ENCODE results near the gene STK11. TPM values are rescaled to one million over a fixed set of nuclear protein-coding genes. Genes with fewer than 3 reads are reported as not detected.

Gene STK11
- total RNA-seq, 3 donors from 2014 or later = 32.8 to 55.0 (median 52.1) TPM

DNA sequence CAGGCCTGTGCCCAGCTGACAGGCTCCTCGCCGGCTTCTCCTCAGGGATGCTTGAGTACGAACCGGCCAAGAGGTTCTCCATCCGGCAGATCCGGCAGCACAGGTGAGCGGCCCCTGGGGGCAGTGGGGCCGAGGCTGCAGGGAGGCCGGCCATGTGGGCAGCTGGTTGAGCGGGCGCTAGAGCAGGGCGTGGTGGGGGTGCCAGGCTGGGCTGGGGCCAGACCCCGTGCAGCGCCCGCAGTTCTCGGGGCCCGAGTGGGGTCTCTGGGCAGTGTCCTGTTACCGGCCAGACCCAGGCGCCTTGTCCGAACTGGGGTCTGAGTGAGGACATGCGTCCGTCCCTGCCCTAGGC is 16.3 kb downstream of the STK11 start:
- no peak for TF ChIP-seq POLR2AphosphoS5 (IDR thresholded peaks at IDR 0.05)
- TF ChIP-seq, protein P1, sequence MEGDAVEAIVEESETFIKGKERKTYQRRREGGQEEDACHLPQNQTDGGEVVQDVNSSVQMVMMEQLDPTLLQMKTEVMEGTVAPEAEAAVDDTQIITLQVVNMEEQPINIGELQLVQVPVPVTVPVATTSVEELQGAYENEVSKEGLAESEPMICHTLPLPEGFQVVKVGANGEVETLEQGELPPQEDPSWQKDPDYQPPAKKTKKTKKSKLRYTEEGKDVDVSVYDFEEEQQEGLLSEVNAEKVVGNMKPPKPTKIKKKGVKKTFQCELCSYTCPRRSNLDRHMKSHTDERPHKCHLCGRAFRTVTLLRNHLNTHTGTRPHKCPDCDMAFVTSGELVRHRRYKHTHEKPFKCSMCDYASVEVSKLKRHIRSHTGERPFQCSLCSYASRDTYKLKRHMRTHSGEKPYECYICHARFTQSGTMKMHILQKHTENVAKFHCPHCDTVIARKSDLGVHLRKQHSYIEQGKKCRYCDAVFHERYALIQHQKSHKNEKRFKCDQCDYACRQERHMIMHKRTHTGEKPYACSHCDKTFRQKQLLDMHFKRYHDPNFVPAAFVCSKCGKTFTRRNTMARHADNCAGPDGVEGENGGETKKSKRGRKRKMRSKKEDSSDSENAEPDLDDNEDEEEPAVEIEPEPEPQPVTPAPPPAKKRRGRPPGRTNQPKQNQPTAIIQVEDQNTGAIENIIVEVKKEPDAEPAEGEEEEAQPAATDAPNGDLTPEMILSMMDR (IDR thresholded peaks at IDR 0.05) = no peak
- no peak for TF ChIP-seq POLR2A (IDR thresholded peaks at IDR 0.05)
- intact Hi-C loops (cut with DNase I; ENCODE audit: low total_unique reads) = loop anchor here (10.0 kb wide), 1 partner anchor 207 kb away; no protein-coding TSS in a partner anchor
- H3K9me3 ChIP-seq = no peaks in the 10 kb centered on the region
- peak overlapping the region in 1 of 2 donors; percentile 21 for H3K27ac ChIP-seq
- H3K27me3 ChIP-seq = no peaks in the 10 kb centered on the region
- no peaks in the 10 kb centered on the region for H3K36me3 ChIP-seq
- no peak overlapping the region for H3K4me3 ChIP-seq
- no peak for DNase-seq (ENCODE audit: low spot score in 2 of 2)
- H3K4me1 ChIP-seq = no peaks in the 10 kb centered on the region

DNA sequence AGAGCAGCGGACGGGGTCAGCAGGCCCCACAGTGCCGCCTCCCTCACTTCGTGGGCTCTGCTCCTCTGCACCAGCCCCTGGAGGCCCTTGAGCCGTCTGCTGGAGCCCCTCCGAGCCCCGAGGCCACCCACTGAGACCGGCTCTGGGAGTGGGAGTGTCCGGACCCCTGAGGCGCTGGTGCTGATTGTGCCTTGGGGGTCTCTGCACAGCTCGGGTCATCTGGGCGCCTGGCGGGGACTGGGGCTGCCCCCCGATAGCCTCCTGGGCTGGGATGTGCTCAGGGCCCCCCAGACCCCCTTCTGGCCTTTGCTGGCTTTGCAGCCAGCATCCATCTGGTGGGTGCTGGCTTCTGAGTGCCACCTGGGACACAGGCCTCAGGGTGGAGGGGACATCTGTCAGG is 16.8 kb downstream of the STK11 start:
- Histone ChIP-seq H3K27ac (no peak overlapping the region), H3K4me1 (no peaks in the 10 kb centered on the region), H3K4me3 (no peak overlapping the region), H3K9me3 (no peaks in the 10 kb centered on the region), H3K36me3 (peaks cover 1% of the 10 kb centered on the region), H3K27me3 (no peaks in the 10 kb centered on the region)
- TF ChIP-seq POLR2AphosphoS5 (IDR thresholded peaks at IDR 0.05) (no peak), POLR2A (IDR thresholded peaks at IDR 0.05) (no peak)
- TF ChIP-seq, protein P1 (IDR thresholded peaks at IDR 0.05) = no peak
- intact Hi-C loops (cut with DNase I; ENCODE audit: low total_unique reads) = loop anchor here (10.0 kb wide), 1 partner anchor 208 kb away; no protein-coding TSS in a partner anchor
- no peak for DNase-seq (ENCODE audit: low spot score in 2 of 2)

DNA sequence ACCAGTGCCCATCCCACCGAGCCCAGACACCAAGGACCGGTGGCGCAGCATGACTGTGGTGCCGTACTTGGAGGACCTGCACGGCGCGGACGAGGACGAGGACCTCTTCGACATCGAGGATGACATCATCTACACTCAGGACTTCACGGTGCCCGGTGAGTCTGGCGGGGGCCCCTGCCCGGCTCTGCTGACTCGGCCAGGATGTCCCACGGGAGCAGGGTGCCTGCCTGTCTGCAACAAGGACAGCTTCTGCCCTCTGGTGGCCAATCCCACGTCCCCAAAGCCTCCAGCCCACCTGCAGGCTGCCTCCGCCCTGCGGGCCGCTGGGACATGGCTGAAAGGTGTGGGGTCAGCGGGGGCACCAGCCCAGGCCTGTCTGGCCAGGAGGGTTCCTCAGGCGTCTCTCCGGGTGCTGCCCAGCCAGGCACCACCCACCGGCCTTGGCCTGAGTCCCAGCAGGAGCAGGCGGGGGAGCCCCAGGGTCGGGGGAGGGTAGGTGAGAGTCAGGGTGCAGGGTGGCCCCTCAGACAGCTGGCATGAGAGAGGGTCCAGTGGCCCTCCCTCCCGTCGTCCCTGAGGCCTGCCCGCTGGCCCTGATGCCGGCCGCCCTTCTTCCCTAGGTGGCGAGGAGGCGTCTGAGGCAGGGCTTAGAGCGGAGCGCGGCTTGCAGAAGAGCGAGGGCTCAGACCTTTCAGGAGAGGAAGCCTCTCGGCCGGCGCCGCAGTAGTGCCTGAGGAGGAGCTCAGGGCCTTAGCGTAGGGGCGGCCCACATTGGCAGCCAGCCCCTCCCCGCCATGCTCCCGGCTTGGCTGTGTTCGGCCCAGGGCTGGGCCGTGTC is 17.7 kb downstream of the STK11 start:
- Histone ChIP-seq H3K4me3 (no peak overlapping the region), H3K4me1 (no peaks in the 10 kb centered on the region), H3K27me3 (no peaks in the 10 kb centered on the region), H3K9me3 (no peaks in the 10 kb centered on the region), H3K36me3 (peaks cover 9% of the 10 kb centered on the region), H3K27ac (peak overlapping the region in 1 of 2 donors; percentile 20)
- intact Hi-C loops (cut with DNase I; ENCODE audit: low total_unique reads) = loop anchor here (10.0 kb wide), 1 partner anchor 208 kb away; no protein-coding TSS in a partner anchor
- no peak for DNase-seq (ENCODE audit: low spot score in 2 of 2)
- TF ChIP-seq, protein P1 (IDR thresholded peaks at IDR 0.05) = no peak
- TF ChIP-seq POLR2AphosphoS5 (IDR thresholded peaks at IDR 0.05) (no peak), POLR2A (IDR thresholded peaks at IDR 0.05) (no peak)

DNA sequence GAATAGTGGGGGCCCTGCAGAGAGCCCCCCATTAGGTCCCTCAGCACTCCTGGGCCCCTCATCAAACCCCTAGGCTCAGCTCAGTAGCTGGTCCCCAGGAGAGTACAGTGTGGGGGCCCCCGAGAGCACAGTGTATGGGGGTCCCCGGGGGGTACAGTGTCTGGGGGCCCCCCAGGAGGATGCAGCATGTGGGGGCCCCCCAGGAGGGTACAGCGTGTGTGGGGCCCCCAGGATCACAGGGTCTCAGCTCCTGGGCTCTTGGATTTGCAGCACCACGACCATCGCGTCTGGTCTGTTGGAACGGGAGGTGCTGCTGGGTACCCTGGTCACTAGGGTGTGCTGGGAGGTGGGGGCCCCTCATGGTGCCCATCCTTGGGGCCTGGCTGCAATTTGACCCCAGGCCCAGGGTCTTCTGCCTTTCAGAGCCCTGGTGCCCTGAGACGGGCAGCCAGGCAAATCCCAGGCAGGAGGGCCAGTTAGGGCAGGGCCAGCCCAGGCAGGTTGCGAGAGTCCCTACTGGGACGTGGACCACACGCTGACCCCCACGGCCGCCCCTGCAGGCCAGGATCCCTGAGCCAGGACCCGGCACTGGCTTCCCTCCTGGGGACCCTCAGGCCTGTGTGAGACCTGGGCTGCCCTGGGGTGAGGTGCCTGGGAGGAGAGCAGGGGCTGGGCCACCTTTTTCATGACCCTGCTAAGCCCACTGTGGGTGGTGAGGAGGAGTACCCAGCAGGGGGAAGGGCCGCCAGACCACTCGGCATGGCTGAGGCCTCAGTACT is 18.7 kb downstream of the STK11 start:
- intact Hi-C loops (cut with DNase I; ENCODE audit: low total_unique reads) = loop anchor here (10.0 kb wide), 1 partner anchor 209 kb away; no protein-coding TSS in a partner anchor
- H3K27ac ChIP-seq = no peak overlapping the region
- no peak for DNase-seq (ENCODE audit: low spot score in 2 of 2)
- no peak for TF ChIP-seq POLR2A (IDR thresholded peaks at IDR 0.05)
- no peak for TF ChIP-seq POLR2AphosphoS5 (IDR thresholded peaks at IDR 0.05)
- TF ChIP-seq, protein P1 (IDR thresholded peaks at IDR 0.05) = no peak
- H3K4me1 ChIP-seq = no peaks in the 10 kb centered on the region
- H3K4me3 ChIP-seq = no peak overlapping the region
- peaks cover 9% of the 10 kb centered on the region for H3K36me3 ChIP-seq
- no peaks in the 10 kb centered on the region for H3K9me3 ChIP-seq
- H3K27me3 ChIP-seq = no peaks in the 10 kb centered on the region

Data from breast epithelium (tissue), 4 donors.